GM12878 (cell line): ENCODE data around the gene PALLD. TPM values are rescaled to one million over a fixed set of nuclear protein-coding genes. Genes with fewer than 3 reads are reported as not detected.

Source experiments
- ATF7 ChIP-seq: fragments of 450-650 bp; IDR thresholded peaks from 2 replicates; pipeline ENCODE4 v1.6.1; 2016; ENCODE audit warnings: low read depth, mild to moderate bottlenecking
- BCL3 ChIP-seq: IDR thresholded peaks from 2 replicates; pipeline ENCODE4 v1.6.1; 2011; ENCODE audit warnings: borderline replicate concordance, low read depth, mild to moderate bottlenecking, moderate library complexity, low read length; ENCODE audit not compliant: insufficient read depth, poor library complexity, severe bottlenecking
- CHD4 ChIP-seq: fragments of 200-600 bp; sonication (generic); IDR thresholded peaks from 2 replicates; pipeline ENCODE4 v1.6.1; 2016; ENCODE audit warnings: mild to moderate bottlenecking
- E4F1 ChIP-seq: fragments of 450-650 bp; IDR thresholded peaks from 2 replicates; pipeline ENCODE4 v1.6.1; 2018; ENCODE audit warnings: borderline replicate concordance, mild to moderate bottlenecking; ENCODE audit not compliant: partially characterized antibody
- FOXM1 ChIP-seq: IDR thresholded peaks from 2 replicates; pipeline ENCODE4 v1.6.1; 2012; ENCODE audit warnings: low read depth, mild to moderate bottlenecking, inconsistent platforms, low read length, moderate library complexity
- IRF5 ChIP-seq: fragments of 450-650 bp; IDR thresholded peaks from 2 replicates; pipeline ENCODE4 v1.6.1; 2017; ENCODE audit warnings: borderline replicate concordance
- JUNB ChIP-seq: IDR thresholded peaks from 2 replicates; pipeline ENCODE4 v1.6.1; 2016; ENCODE audit warnings: antibody characterized with exemption, mild to moderate bottlenecking
- MEF2B ChIP-seq: fragments of 450-650 bp; IDR thresholded peaks from 2 replicates; pipeline ENCODE4 v1.6.1; 2018; ENCODE audit warnings: mild to moderate bottlenecking, moderate library complexity; ENCODE audit not compliant: partially characterized antibody, poor library complexity, severe bottlenecking
- MTA2 ChIP-seq: fragments of 450-650 bp; IDR thresholded peaks from 2 replicates; pipeline ENCODE4 v1.6.1; 2016; ENCODE audit warnings: low read depth, mild to moderate bottlenecking, moderate library complexity
- MTA3 ChIP-seq: IDR thresholded peaks from 2 replicates; pipeline ENCODE4 v1.6.1; 2012; ENCODE audit warnings: low read length, inconsistent platforms, borderline replicate concordance
- NFYB ChIP-seq: IDR thresholded peaks from 2 replicates; pipeline ENCODE4 v1.6.1; 2011; ENCODE audit warnings: low read depth, mild to moderate bottlenecking, low read length, improper control_type of control experiment, moderate library complexity; ENCODE audit not compliant: insufficient read depth
- POU2F2 ChIP-seq: IDR thresholded peaks from 3 replicates; pipeline ENCODE4 v1.6.1; 2011; ENCODE audit warnings: low read depth, mild to moderate bottlenecking, low read length, borderline replicate concordance
- PRDM15 ChIP-seq: fragments of 450-650 bp; formaldehyde crosslinking; IDR thresholded peaks from 2 replicates; pipeline ENCODE4 v1.4.0; 2020; ENCODE audit warnings: mild to moderate bottlenecking, moderate library complexity
- RB1 ChIP-seq: fragments of 450-650 bp; formaldehyde crosslinking; IDR thresholded peaks from 2 replicates; pipeline ENCODE4 v1.6.1; 2017; ENCODE audit warnings: mild to moderate bottlenecking, borderline replicate concordance
- SIN3A ChIP-seq: IDR thresholded peaks from 2 replicates; pipeline ENCODE4 v1.6.1; 2012; ENCODE audit warnings: low read depth, low read length, improper control_type of control experiment
- ZNF24 ChIP-seq: fragments of 450-650 bp; IDR thresholded peaks from 2 replicates; pipeline ENCODE4 v1.6.1; 2017; ENCODE audit warnings: antibody characterized with exemption, mild to moderate bottlenecking
- ZNF687 ChIP-seq: fragments of 450-650 bp; IDR thresholded peaks from 2 replicates; pipeline ENCODE4 v1.6.1; 2017; ENCODE audit warnings: mild to moderate bottlenecking, moderate library complexity
- polyA plus RNA-seq, 11 experiments: library from polyadenylated mRNA; depleted of rRNA in 4 of 11; unstranded in 6 of 11; stranded (reverse) in 5 of 11; fragments of >200 nt; fragmentation: Nextera tagmentation in 4 of 11; fragmentation: Illumina TruSeq in 1 of 11; extraction: Ambion mirVana in 4 of 11; extraction: Trizol in 1 of 11; gene quantifications; 1 replicate in 1 of 11; 2 replicates in 10 of 11; pipeline versions ENCODE4 v1.2.1 to v1.2.3, GENCODE V29; 2011 to 2016; ENCODE audit warnings: inconsistent platforms in 2 of 11, missing spikeins in 2 of 11, low read depth in 1 of 11
- total RNA-seq, 4 experiments: library from RNA; depleted of rRNA in 3 of 4; stranded (reverse); fragments of >200 nt in 3 of 4; fragmentation: Illumina TruSeq in 1 of 4; extraction: Trizol in 1 of 4; gene quantifications; 2 replicates each; pipeline versions ENCODE4 v1.2.1 to v1.2.3, GENCODE V29; 2013 to 2021

The PALLD gene
- total and polyA plus RNA-seq, 10 of the 15 experiments (the other 5 are each of a cell fraction or from before 2014, with no cell fraction given): 1.0 to 7.7 (median 1.7) TPM

- TF ChIP-seq BCL3: no peak
- TF ChIP-seq ATF7: peak; percentile 53; the same call in 1 of the 2 replicates
- no peak for TF ChIP-seq RB1
- no peak for TF ChIP-seq PRDM15 (CRISPR knock-in tag)
- no peak for TF ChIP-seq CHD4
- TF ChIP-seq MTA2: peak; percentile 98
- TF ChIP-seq MTA3: no peak
- TF ChIP-seq SIN3A: no peak
- no peak for TF ChIP-seq JUNB
- no peak for TF ChIP-seq NFYB
- no peak for TF ChIP-seq ZNF687
- TF ChIP-seq POU2F2: peak; percentile 61; the same call in 1 of the 3 replicates
- TF ChIP-seq FOXM1: no peak
- TF ChIP-seq MEF2B: peak; percentile 79
- TF ChIP-seq ZNF24: no peak
- TF ChIP-seq E4F1: no peak
- TF ChIP-seq IRF5: no peak
Measured at GRCh38 chr4:168682898-168683500, 186.1 kb downstream of the PALLD start (continued).
